Stimulated activated CD8-positive, alpha-beta memory T cell treated with anti-CD3 and anti-CD28 coated beads, Interleukin-15, amount 100 ng/mL, for 4 hours (primary cell): Measurements from ENCODE around the gene DNAH6.

ENCODE experiments used
- DNase-seq, 2 donors: peaks; one replicate each; pipeline ENCODE4 v3.0.0-alpha.2; 2020; ENCODE audit warnings: low read depth in 2 of 2

The DNAH6 gene

GRCh38 chr2:84631985-84632384 lies 115.7 kb downstream of the DNAH6 start:
- no peak for DNase-seq

GRCh38 chr2:84636080-84636971 lies 120.0 kb downstream of the DNAH6 start:
- DNase-seq, result no peak

- DNase-seq, result no peak
Observed at GRCh38 chr2:84639751-84640150, 123.5 kb downstream of the DNAH6 start.

GRCh38 chr2:84640411-84640810 lies 124.1 kb downstream of the DNAH6 start:
- no peak for DNase-seq

GRCh38 chr2:84641021-84641420 lies 124.7 kb downstream of the DNAH6 start:
- DNase-seq, result no peak

GRCh38 chr2:84643991-84644390 lies 127.7 kb downstream of the DNAH6 start:
- no peak for DNase-seq

- DNase-seq, result no peak
Observed at GRCh38 chr2:84646514-84646913, 130.2 kb downstream of the DNAH6 start.

- DNase-seq, result no peak
Observed at GRCh38 chr2:84647267-84647666, 131.0 kb downstream of the DNAH6 start.

GRCh38 chr2:84649058-84649457 lies 132.8 kb downstream of the DNAH6 start:
- no peak for DNase-seq

- DNase-seq, result no peak
Observed at GRCh38 chr2:84649487-84650142, 133.3 kb downstream of the DNAH6 start.

- no peak for DNase-seq
Observed at GRCh38 chr2:84652431-84652830, 136.1 kb downstream of the DNAH6 start.

- DNase-seq, result no peak
Observed at GRCh38 chr2:84653302-84653701, 137.0 kb downstream of the DNAH6 start.

- no peak for DNase-seq
Observed at GRCh38 chr2:84654414-84654813, 138.1 kb downstream of the DNAH6 start.

GRCh38 chr2:84669122-84669521 lies 152.8 kb downstream of the DNAH6 start:
- no peak for DNase-seq

GRCh38 chr2:84674099-84674498 lies 157.8 kb downstream of the DNAH6 start:
- no peak for DNase-seq

GRCh38 chr2:84674586-84674985 lies 158.3 kb downstream of the DNAH6 start:
- DNase-seq, result no peak

- DNase-seq, result no peak
Observed at GRCh38 chr2:84676295-84676694, 160.0 kb downstream of the DNAH6 start.

- DNase-seq, result no peak
Observed at GRCh38 chr2:84678214-84678613, 161.9 kb downstream of the DNAH6 start.

GRCh38 chr2:84686783-84687476 lies 170.6 kb downstream of the DNAH6 start:
- DNase-seq, result no peak

- no peak for DNase-seq
Observed at GRCh38 chr2:84687498-84688149, 171.3 kb downstream of the DNAH6 start.

GRCh38 chr2:84690225-84690624 lies 173.9 kb downstream of the DNAH6 start:
- DNase-seq, result no peak

GRCh38 chr2:84694088-84694622 lies 177.9 kb downstream of the DNAH6 start:
- DNase-seq, result no peak
